SK-N-SH (cell line): Measurements from ENCODE around the gene STK4.

ENCODE experiments used
- ELF1 ChIP-seq: IDR thresholded peaks from 2 replicates; pipeline ENCODE4 v1.4.0; 2012
- EP300 ChIP-seq, 2 experiments: IDR thresholded peaks; 2 replicates each; pipeline versions ENCODE4 v1.4.0 to v1.6.1; 2012; ENCODE audit warnings: borderline replicate concordance in 1 of 2, low read depth in 1 of 2, low read length in 1 of 2
- EZH2phosphoT487 ChIP-seq: fragments of 200-600 bp; sonication (generic); IDR thresholded peaks from 2 replicates; pipeline ENCODE4 v1.6.1; 2017; ENCODE audit warnings: low read depth, mixed run types, mild to moderate bottlenecking, antibody characterized with exemption, moderate library complexity, borderline replicate concordance
- FOXM1 ChIP-seq: IDR thresholded peaks from 2 replicates; pipeline ENCODE4 v1.4.0; 2012; ENCODE audit warnings: low read depth, mild to moderate bottlenecking
- MXI1 ChIP-seq: IDR thresholded peaks from 2 replicates; pipeline ENCODE4 v1.6.1; 2012; ENCODE audit warnings: mild to moderate bottlenecking, low read depth, low read length, improper control_type of control experiment
- RCOR1 ChIP-seq: fragments of 150-350 bp; IDR thresholded peaks from 2 replicates; pipeline ENCODE4 v1.6.1; 2017; ENCODE audit warnings: antibody characterized with exemption, low read length
- RXRA ChIP-seq: IDR thresholded peaks from 2 replicates; pipeline ENCODE4 v1.4.0; 2012; ENCODE audit warnings: low read depth, mild to moderate bottlenecking, borderline replicate concordance
- SIN3A ChIP-seq: IDR thresholded peaks from 2 replicates; pipeline ENCODE4 v1.6.1; 2012; ENCODE audit warnings: low read depth, mild to moderate bottlenecking, low read length, moderate library complexity, borderline replicate concordance
- TEAD4 ChIP-seq: IDR thresholded peaks from 2 replicates; pipeline ENCODE4 v1.4.0; 2012; ENCODE audit warnings: mild to moderate bottlenecking, borderline replicate concordance; ENCODE audit not compliant: insufficient read depth
- TF ChIP-seq, protein P1 (sequence below): fragments of 200-600 bp; sonication (generic); IDR thresholded peaks from 2 replicates; pipeline ENCODE4 v1.6.1; 2017; ENCODE audit warnings: antibody characterized with exemption, mild to moderate bottlenecking, moderate library complexity
- TF ChIP-seq, protein P2 (sequence below): IDR thresholded peaks from 2 replicates; pipeline ENCODE4 v1.6.1; 2012; ENCODE audit warnings: mild to moderate bottlenecking, low read depth, low read length, moderate library complexity

DNA sequence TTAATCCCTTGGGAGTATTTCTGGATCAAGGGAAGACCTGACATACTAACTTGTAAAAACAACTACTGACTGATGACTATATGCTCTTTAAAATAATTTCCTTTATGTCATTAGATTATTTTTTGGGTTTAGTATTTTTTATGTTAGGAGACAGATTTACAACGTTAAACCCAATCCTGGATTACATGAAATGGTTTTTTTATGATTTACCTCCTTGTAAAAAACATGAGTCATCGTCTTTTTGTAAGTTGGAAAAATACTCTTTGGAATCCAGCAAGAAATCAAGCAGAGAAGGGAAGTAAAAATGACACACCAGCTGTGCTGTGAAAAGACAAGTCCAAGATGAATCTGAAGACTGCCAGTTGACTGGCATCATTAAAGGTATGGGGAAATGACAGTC is 6.7 kb downstream of the STK4 start:
- TF ChIP-seq FOXM1 (no peak), EZH2phosphoT487 (no peak), RXRA (no peak), RCOR1 (no peak), ELF1 (no peak), TEAD4 (no peak), SIN3A (no peak), MXI1 (no peak), EP300 (IDR thresholded peaks at IDR 0.05; ENCODE audit: borderline replicate concordance in 1 of 2, low read depth in 1 of 2, low read length in 1 of 2) (no peak)
- TF ChIP-seq, protein P1, sequence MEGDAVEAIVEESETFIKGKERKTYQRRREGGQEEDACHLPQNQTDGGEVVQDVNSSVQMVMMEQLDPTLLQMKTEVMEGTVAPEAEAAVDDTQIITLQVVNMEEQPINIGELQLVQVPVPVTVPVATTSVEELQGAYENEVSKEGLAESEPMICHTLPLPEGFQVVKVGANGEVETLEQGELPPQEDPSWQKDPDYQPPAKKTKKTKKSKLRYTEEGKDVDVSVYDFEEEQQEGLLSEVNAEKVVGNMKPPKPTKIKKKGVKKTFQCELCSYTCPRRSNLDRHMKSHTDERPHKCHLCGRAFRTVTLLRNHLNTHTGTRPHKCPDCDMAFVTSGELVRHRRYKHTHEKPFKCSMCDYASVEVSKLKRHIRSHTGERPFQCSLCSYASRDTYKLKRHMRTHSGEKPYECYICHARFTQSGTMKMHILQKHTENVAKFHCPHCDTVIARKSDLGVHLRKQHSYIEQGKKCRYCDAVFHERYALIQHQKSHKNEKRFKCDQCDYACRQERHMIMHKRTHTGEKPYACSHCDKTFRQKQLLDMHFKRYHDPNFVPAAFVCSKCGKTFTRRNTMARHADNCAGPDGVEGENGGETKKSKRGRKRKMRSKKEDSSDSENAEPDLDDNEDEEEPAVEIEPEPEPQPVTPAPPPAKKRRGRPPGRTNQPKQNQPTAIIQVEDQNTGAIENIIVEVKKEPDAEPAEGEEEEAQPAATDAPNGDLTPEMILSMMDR, result no peak
- TF ChIP-seq, protein P2, sequence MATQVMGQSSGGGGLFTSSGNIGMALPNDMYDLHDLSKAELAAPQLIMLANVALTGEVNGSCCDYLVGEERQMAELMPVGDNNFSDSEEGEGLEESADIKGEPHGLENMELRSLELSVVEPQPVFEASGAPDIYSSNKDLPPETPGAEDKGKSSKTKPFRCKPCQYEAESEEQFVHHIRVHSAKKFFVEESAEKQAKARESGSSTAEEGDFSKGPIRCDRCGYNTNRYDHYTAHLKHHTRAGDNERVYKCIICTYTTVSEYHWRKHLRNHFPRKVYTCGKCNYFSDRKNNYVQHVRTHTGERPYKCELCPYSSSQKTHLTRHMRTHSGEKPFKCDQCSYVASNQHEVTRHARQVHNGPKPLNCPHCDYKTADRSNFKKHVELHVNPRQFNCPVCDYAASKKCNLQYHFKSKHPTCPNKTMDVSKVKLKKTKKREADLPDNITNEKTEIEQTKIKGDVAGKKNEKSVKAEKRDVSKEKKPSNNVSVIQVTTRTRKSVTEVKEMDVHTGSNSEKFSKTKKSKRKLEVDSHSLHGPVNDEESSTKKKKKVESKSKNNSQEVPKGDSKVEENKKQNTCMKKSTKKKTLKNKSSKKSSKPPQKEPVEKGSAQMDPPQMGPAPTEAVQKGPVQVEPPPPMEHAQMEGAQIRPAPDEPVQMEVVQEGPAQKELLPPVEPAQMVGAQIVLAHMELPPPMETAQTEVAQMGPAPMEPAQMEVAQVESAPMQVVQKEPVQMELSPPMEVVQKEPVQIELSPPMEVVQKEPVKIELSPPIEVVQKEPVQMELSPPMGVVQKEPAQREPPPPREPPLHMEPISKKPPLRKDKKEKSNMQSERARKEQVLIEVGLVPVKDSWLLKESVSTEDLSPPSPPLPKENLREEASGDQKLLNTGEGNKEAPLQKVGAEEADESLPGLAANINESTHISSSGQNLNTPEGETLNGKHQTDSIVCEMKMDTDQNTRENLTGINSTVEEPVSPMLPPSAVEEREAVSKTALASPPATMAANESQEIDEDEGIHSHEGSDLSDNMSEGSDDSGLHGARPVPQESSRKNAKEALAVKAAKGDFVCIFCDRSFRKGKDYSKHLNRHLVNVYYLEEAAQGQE, result no peak
